Ecto neural progenitor cell (in vitro differentiated cells): Measurements from ENCODE around the gene CYP11A1.

ENCODE experiments used
- DNase-seq: peaks from one replicate; pipeline ENCODE4 v3.0.0-alpha.2; 2018; ENCODE audit warnings: low spot score

The CYP11A1 gene

DNA sequence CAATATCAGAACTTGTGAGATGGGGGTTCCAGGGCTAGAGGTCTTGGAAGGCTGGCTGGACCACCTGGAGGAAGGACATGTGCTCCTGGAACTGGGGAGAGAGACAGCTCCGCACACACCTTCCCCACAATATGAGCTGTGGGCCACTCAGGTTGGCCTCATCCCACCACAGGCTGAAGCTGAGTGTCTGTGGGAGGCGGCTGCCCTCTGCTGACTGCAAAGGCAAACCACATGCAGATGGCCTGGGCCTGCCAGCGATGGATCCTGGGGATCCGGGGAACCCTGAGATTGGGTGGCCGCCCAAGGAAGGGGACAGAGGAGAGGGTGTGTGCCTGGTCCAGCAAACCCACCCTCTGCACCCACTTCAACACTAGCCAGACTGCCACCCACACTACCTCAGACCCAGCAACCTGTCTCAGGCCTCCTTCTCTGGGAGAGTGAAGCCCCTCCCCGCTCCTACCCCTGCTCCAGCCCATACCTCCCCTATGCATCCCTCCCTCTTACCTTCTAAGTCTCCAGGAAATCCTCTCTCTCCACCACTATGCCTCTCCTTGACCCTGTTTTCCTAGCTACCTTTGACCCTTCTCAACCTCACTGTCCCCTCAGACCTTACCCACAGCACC is 44.8 kb downstream of the CYP11A1 start:
- DNase-seq: peak; percentile 87

- DNase-seq: peak; percentile 74
Observed at GRCh38 chr15:74320352-74321247, 46.8 kb downstream of the CYP11A1 start.

DNA sequence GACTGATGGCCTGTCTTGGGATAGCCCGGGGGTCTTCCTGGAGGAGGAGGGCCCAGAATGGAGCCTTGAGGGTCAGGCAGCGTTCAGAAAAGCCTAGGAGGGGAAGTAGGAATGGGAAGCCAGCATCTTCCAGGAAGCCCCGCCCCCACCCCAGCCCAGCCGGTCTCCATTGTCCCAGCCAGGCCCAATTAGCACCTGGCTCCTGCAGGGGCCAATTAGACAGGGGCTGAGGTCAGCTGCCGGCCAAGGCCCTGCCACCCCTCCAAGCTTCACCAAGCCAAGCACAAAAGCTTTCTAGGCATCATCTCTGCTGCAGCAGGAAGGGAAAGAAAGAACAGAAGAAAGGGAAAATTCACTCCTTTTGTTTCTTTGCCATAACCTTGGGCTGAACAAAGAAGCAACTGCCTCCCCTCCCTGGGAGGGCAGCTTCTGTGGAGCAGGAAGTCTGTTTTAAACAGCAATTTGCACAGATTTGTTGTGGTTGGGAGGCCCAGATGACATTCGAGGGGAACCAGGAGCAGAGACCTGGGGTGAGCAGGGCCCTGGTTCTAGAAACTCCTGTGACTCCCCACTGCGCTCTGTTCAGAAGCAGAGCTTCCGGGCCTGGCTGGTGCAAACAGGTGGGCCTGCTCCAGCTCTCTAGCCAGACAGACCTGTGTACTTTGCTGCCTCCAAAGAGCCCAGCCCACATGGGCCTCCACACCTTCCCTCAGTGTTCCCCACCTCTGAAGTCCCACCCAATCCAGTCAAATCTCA is 47.7 kb downstream of the CYP11A1 start:
- no peak for DNase-seq

- DNase-seq: no peak
Observed at GRCh38 chr15:74319138-74319460, 48.3 kb downstream of the CYP11A1 start.

DNA sequence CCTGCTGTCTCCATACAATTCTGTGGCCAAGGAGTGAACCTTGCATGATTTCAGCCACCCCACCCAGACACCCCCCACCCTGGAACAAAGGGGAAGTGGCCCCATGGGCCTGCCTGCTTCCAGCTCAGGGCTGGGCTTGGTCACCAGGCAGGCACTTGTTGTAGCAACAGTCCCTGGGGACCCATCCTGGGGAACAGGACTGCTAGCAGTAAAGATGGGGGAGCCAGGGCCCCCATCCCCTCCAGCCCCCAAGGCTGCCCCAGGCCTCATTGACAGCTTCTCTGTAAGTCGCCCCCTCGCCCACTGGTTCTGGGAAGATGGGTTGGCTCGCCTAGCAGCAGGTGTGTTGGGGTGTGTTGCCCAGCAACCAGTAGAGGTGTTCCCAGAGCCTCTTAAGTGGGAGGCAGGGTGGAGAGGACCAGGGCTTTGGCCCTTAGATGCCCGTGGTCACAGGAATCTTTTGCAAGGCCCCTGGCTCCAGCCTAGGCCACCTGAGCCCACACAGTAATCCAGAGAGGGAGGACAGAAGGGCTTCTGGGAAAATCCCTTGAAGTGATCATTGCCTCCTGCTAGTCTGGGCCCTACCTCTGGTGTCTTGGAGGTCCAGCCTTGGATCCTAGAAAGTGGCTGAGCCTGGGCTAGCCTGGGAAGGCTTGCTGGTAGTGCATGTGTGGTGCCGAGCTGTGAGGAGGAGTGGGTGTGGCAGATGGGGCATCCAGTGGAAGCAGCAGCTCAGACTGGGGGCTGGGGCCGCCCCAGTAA is 48.9 kb downstream of the CYP11A1 start:
- no peak for DNase-seq

- DNase-seq: no peak
Observed at GRCh38 chr15:74317820-74318375, 49.5 kb downstream of the CYP11A1 start.

- DNase-seq: no peak
Observed at GRCh38 chr15:74316141-74316540, 51.3 kb downstream of the CYP11A1 start.

- no peak for DNase-seq
Observed at GRCh38 chr15:74315626-74316025, 51.8 kb downstream of the CYP11A1 start.

GRCh38 chr15:74314795-74315438 is 52.5 kb downstream of the CYP11A1 start:
- no peak for DNase-seq

DNA sequence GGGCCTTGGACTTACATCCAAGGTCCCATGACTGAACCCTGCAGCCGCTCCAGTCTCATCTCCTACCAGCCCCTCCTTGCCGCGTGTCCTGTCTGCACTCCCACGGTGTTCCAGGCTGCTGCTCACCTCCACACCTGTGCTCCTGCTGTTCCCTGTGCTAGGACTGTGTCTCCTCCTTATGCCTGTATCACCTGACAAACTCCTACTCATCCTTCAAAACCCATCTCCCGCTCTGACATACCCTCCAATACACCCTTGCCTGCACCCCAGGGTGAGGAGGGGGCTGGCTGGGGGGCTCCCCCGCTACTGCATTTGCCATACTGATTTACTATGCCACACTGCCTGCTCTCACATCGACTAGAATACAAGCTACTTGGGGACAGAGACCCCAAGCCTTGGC is 53.6 kb downstream of the CYP11A1 start:
- DNase-seq: no peak

- DNase-seq: no peak
Observed at GRCh38 chr15:74312445-74313007, 54.9 kb downstream of the CYP11A1 start.

- DNase-seq: peak; percentile 72
Observed at GRCh38 chr15:74311734-74312444, 55.6 kb downstream of the CYP11A1 start.

- peak; percentile 81 for DNase-seq
Observed at GRCh38 chr15:74307827-74308811, 59.3 kb downstream of the CYP11A1 start.

DNA sequence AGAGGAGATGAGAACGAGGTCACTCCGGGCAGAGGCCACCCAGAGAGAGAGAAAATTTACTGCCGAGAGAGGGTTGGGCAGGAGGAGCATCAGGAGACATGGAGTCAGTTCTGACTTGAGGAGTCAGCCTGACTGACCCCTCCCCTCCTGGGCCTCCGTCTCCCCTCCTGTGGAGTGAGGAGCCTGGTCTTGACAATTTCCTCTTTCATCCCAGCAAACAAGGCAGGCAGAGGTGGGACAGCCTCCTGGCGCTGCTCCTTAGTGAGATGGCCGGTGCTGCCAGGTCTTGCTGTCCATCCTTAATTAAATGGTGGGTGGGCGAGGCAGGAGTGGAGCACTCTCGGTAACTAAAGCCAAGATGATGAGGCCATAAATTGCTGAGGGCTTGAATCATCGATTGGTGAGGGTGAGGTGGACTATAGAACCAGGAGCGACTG is 60.6 kb downstream of the CYP11A1 start:
- no peak for DNase-seq

DNA sequence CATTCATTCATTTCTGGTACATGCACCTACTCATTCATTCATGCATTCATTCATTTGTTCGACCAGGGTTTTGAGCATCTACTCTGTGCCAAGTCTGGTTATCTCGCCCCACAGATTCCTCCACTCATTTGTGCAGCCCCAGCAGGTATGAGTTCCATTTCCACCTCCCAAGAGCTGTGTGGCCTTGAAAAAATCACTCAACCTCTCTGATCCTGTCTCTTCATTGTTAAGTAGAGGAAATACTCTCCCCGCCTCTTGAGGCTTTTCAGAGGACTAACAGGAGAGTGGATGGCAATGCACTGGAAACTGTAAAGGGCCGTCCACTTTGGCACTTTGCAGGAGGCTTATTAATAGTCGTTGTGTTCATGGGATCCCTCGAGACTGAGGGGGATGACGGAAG is 61.8 kb downstream of the CYP11A1 start:
- DNase-seq: no peak

DNA sequence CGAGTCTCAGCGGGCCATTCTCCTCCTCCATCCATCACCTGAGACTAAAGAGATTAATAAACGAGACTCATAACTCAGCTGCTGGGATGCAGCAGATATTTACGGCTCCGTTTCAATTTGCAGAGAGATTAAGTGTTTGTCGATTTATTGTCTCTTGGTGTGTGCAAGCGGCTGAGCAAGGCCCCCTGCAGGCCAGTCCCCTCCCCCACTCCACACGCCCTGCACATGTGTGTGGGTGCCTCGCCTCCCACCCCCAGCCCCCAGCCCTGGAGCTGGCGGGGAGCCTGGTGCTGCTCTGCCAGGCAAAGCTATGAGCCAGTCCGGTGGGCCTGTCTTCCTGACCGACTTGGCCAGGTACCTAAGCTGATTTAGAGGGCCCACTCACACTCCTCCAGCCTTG is 63.0 kb downstream of the CYP11A1 start:
- DNase-seq: no peak

GRCh38 chr15:74303741-74304309 is 63.6 kb downstream of the CYP11A1 start:
- no peak for DNase-seq

DNA sequence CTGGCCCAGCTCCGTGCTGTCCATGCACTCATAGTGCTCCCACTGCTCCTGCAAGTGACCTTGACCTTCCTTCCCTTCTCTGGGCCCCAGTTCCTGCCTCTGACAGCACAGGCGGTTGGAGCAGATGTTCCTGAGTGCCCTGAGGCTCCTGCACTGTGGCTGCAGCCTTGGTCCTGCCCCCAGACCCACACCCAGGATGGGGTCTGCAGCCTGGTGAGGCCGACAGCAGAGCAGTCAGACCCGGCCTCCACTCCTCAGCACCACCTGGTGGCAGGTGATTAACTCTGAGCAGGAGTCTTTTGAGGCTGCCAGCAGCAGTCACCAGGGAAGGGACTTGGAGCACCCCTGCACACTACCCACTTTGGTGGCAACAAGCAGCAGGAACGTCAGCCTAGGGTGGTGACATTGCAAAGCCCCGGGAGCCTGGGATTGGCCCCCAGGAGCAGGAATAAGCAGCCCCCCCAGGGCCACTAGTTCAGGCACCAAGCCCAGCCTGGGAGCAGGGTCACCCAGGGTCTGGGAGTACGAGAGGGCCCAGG is 64.6 kb downstream of the CYP11A1 start:
- peak; percentile 79 for DNase-seq
